Measurements from ENCODE around the gene YAE1.

YAE1 gene

DNA sequence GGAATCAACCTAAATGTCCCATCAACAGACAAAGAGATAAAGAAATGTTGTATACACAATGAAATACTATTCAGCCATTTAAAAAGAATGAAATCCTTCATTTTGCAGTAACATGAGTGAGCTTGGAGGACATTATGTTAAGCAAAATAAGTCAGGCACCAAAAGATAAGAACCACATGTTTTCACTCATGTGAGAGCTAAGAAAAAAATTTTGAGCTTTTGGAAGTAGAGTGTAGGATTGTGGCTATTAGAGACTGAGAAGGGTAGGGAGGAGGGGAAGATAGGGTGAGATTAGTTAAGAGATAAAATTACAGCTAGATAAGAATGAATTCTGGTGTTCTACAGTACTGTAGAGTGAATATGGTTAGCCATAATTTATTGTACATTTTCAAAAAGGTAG is 8.3 kb upstream of the YAE1 start:
- no peak for DNase-seq

DNA sequence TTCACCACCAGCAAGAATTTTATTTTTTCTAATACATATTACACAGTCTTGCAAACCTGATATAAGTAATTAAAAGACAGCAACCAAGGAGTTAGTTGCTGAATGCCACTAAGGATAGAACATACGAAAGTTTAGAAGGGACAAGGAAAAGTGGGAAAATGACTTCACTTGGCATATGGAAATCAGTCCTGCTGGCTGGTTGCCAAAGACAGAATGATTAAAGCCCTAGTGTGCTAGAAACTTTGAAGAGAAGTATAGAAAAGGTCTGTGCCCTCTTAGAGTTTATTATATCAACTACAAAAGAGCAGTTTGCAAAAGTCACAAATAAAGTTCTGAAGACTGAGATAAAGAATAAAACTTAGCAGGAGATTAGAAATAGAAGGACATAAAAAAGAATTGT is 5.8 kb upstream of the YAE1 start:
- no peak for DNase-seq

GRCh38 chr7:39560997-39561396 is 5.2 kb upstream of the YAE1 start:
- DNase-seq, result no peak

DNA sequence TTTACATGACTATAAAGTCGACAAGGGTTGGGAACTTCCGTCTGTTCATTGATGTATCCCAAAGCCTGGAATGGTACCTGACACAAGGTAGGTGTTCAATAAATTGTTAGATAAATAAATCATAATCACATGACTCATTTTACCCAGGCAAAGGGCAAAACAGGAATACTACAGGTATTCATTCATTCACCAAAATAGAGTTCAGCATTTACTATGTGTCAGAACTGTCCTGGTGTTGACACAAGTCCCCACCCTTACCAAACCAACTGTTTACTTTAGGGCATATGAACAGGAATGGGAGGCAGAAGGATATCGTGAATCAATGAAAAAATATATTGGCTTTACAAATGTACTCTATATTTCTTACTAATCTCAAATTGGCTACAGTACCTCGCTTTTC is 666 bp upstream of the YAE1 start:
- DNase-seq, result no peak

- no peak for DNase-seq
Observed at GRCh38 chr7:39567294-39567693, 1.1 kb downstream of the YAE1 start.

- DNase-seq, result no peak
Observed at GRCh38 chr7:39574673-39575349, 8.6 kb downstream of the YAE1 start.

GRCh38 chr7:39577229-39577874 is 11.1 kb downstream of the YAE1 start:
- DNase-seq, result no peak

- peak; percentile 82 for DNase-seq
Observed at GRCh38 chr7:39580149-39580874, 14.1 kb downstream of the YAE1 start.

GRCh38 chr7:39582536-39582935 is 16.3 kb downstream of the YAE1 start:
- no peak for DNase-seq

- no peak for DNase-seq
Observed at GRCh38 chr7:39583539-39583938, 17.3 kb downstream of the YAE1 start.

GRCh38 chr7:39587393-39587792 is 21.2 kb downstream of the YAE1 start:
- DNase-seq, result no peak

DNA sequence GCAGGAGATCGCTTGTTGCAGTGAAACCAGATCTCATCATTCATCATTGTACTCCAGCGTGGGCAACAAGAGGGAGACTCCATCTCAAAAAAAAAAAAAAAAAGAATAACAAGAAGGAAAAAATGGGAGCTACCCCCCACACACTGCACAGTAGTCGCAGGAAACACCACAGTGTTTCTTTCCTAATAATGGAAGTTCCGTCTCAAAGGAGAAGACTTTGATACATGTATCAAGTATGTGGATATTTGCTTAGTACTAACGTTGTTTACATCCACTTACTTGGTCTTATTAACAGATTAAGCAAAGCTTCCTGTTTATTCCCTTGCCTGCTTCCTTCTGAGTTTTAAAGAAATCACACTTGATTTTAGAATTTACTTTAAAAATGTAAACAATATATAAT is 22.2 kb downstream of the YAE1 start:
- DNase-seq, result no peak

DNA sequence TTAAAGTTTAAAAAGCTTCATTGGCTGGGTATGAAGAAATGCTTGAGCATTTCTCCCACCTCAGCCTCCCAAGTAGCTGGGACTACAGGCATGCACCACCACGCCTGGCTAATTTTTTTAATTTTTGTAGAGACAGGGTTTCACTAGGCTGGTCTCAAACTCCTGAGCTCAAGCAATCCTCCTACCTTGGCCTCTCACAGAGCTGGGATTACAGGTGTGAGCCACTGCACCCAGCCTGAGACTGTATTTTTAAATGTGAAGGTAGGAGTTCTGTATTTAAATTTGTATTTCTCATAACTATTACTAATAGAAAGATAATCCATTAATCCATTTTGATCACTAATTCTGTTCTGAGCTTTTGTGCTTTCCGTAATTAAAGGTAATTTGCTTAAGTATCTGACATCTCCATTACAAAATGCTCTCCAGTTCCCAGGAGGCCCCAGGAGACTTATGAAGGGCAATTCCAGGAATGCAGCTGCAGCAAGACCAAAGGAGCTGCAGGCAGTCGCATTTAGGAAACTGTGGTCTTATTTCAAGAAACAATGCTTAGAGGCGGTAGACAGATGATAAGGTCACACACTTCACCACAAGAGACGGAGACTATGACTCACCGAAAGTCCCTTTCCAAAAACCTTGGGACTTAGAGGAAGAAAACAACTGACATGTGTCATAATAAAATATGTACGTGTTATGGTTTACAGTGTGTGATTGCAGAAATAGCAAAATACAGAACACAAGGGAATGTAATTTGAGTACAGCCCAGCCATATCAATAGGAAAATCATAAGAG is 23.3 kb downstream of the YAE1 start:
- DNase-seq, result peak; percentile 90

- DNase-seq, result peak; percentile 59
Observed at GRCh38 chr7:39592586-39592985, 26.4 kb downstream of the YAE1 start.

DNA sequence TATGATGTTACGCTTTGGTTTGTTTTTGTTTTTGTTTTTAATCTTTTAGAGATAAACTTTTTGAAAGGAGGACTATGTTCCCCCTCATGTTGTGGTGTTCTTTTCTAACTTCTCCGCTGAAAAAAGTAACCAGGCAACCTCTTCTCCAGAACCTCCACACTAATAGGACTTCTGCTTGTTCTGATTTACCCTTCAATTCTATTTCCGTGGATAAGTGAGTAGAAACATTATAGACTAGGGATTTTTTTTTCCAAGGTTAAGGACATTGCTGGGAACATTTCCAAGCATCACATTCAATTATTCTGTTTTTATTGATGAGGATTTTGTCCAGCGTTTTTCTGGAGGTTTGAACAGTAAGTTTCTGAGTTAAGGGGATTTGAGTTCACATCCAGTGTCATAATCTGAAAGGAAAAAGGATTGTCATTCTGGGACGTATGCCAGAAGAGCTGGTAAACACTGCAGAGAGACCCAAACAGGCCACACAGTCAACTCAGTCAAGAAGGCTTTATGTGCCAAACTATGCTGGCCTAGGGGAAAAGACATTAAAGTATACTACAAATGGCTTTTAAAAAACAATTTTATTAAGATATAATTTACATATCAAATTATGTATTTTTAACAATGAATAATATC is 28.9 kb downstream of the YAE1 start:
- DNase-seq, result no peak

DNA sequence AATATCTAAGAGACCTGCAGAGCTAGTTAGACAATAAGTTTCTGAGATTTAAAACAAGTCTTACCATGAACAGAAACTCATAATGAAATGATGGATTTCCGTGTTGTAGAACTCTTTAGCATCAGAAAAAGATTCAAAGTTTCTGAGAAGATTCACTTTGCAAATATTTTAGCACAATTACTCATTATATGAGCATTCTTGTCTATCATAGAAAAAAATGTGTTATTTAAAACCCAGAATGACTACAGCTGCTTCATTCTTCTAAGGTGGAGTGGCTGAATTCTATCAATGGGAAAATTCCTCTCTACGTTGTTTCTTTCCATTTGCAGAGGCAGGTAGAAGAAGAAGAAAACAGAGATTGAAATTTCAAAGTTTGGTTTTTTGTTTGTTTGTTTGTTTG is 36.1 kb downstream of the YAE1 start:
- DNase-seq, result no peak

GRCh38 chr7:39603924-39604323 is 37.7 kb downstream of the YAE1 start:
- DNase-seq, result no peak

- DNase-seq, result no peak
Observed at GRCh38 chr7:39605087-39605486, 38.9 kb downstream of the YAE1 start.

- DNase-seq, result no peak
Observed at GRCh38 chr7:39606352-39606751, 40.1 kb downstream of the YAE1 start.

GRCh38 chr7:39606941-39607340 is 40.7 kb downstream of the YAE1 start:
- DNase-seq, result no peak

- no peak for DNase-seq
Observed at GRCh38 chr7:39607865-39608264, 41.7 kb downstream of the YAE1 start.

DNA sequence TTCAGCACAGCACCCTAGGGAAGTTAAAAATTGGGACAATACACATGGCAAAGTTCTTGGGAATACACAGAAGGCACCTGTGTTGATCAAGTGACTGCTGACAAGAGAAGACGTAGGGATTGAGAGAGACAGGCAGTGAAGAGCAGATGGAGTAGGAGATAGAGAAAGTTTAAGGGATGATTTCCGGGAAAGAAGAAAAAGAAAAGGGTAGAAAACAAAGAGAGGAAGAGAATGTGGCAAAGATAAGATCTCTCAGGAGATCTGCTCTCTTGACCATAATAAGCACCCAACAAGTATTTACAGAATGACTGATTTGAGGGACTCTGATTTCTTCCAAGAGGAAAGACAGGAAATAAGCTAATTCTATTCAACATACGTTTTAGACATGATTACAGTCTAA is 42.1 kb downstream of the YAE1 start:
- DNase-seq, result no peak

Data from CD4-positive, alpha-beta T cell treated with Interleukin-4 for 4 hours (primary cell).